A673 (cell line): ENCODE measurements around the gene MRPS35. TPM values are rescaled to one million over a fixed set of nuclear protein-coding genes. Genes with fewer than 3 reads are reported as not detected.

Source experiments
- BruUV-seq: library from RNA; stranded (reverse); fragments of 400-500 nt; replicated peaks from 2 replicates; lab custom pipeline; 2021; lab: Mats Ljungman, UMichigan
- CTCF ChIA-PET: fragments of 300-600 bp; sonication (Branson Sonifier 250); formaldehyde crosslinking; loops from one replicate; lab custom pipeline; 2022; ENCODE audit warnings: antibody characterized with exemption; lab: Charles Lee
- POLR2A ChIA-PET: fragments of 300-600 bp; sonication (Branson Sonifier 250); formaldehyde crosslinking; loops from one replicate; lab custom pipeline; 2022; ENCODE audit warnings: antibody characterized with exemption; ENCODE audit not compliant: low non-redundant PET; lab: Charles Lee
- DNase-seq: peaks from one replicate; pipeline ENCODE4 v3.0.0-alpha.2; 2015; ENCODE audit warnings: low spot score
- H3K27ac ChIP-seq: fragments of 200-600 bp; sonication (generic); 2 replicates; pipeline ENCODE4 v1.5.1; 2016; ENCODE audit warnings: mixed run types, low read depth, mild to moderate bottlenecking, mixed read lengths, antibody characterized with exemption, low read length; ENCODE audit not compliant: poor library complexity, severe bottlenecking
- H3K27me3 ChIP-seq: fragments of 200-600 bp; sonication (generic); replicated peaks from 2 replicates; pipeline ENCODE4 v1.6.1; 2017; ENCODE audit warnings: mixed run types, low read depth, mild to moderate bottlenecking, mixed read lengths, antibody characterized with exemption, low read length; ENCODE audit not compliant: insufficient read depth, poor library complexity
- H3K36me3 ChIP-seq: fragments of 200-600 bp; sonication (generic); 2 replicates; pipeline ENCODE4 v1.6.1; 2016; ENCODE audit warnings: mixed run types, mild to moderate bottlenecking, mixed read lengths, antibody characterized with exemption, low read length; ENCODE audit not compliant: insufficient read depth, poor library complexity, severe bottlenecking
- H3K4me1 ChIP-seq: fragments of 200-600 bp; sonication (generic); 2 replicates; pipeline ENCODE4 v1.6.1; 2017; ENCODE audit warnings: mixed run types, mild to moderate bottlenecking, mixed read lengths, antibody characterized with exemption, low read length; ENCODE audit not compliant: insufficient read depth, poor library complexity, severe bottlenecking
- H3K4me3 ChIP-seq: fragments of 200-600 bp; sonication (generic); 2 replicates; pipeline ENCODE4 v1.5.1; 2016; ENCODE audit warnings: low read depth, mixed run types, mild to moderate bottlenecking, mixed read lengths, low read length; ENCODE audit not compliant: poor library complexity, severe bottlenecking
- H3K9me3 ChIP-seq: fragments of 200-600 bp; sonication (generic); 2 replicates; pipeline ENCODE4 v1.6.1; 2016; ENCODE audit warnings: mixed run types, low read depth, mild to moderate bottlenecking, mixed read lengths, antibody characterized with exemption, low read length; ENCODE audit not compliant: poor library complexity, severe bottlenecking
- CTCF ChIP-seq: fragments of 300-800, 200-600 bp; sonication (generic); conservative IDR thresholded peaks from 2 replicates; pipeline ENCODE4 v1.5.1; 2017; ENCODE audit warnings: low read depth, mild to moderate bottlenecking, antibody characterized with exemption, low read length, moderate library complexity, mixed read lengths
- EZH2 ChIP-seq: fragments of 200-600 bp; sonication (generic); IDR thresholded peaks from 2 replicates; pipeline ENCODE4 v1.6.1; 2017; ENCODE audit warnings: borderline replicate concordance, low read depth, mild to moderate bottlenecking, mixed read lengths, antibody characterized with exemption, low read length; ENCODE audit not compliant: poor library complexity, severe bottlenecking
- intact Hi-C: fragments of 100-400 bp; cut with micrococcal nuclease; formaldehyde crosslinking; loops from one replicate; pipeline ENCODE4 v1.10.0; 2022; ENCODE audit not compliant: unreplicated experiment
- total RNA-seq: library from RNA; stranded (reverse); gene quantifications from 2 replicates; pipeline ENCODE4 v1.2.3, GENCODE V29; 2021

The MRPS35 gene
- total RNA-seq, 1 experiment from 2014 or later, result 65.9 TPM

GRCh38 chr12:27796128-27796527 is 85.5 kb downstream of the MRPS35 start:
- no peak overlapping the region for H3K4me3 ChIP-seq
- no peaks in the 10 kb centered on the region for H3K4me1 ChIP-seq
- peaks cover 56% of the 10 kb centered on the region for H3K36me3 ChIP-seq
- no peak for DNase-seq
- no peaks in the 10 kb centered on the region for H3K27me3 ChIP-seq
- no peak overlapping the region for H3K27ac ChIP-seq
- no TSS peak for BruUV-seq
- ChIA-PET CTCF (no interaction called here), POLR2A (no interaction called here)
- intact Hi-C loops, result no loop called here
- TF ChIP-seq EZH2, result no peak
- no peak for TF ChIP-seq CTCF
- no peaks in the 10 kb centered on the region for H3K9me3 ChIP-seq

GRCh38 chr12:27797301-27798025 is 86.8 kb downstream of the MRPS35 start:
- Histone ChIP-seq H3K27me3 (no peaks in the 10 kb centered on the region), H3K36me3 (peaks cover 56% of the 10 kb centered on the region), H3K4me1 (no peaks in the 10 kb centered on the region), H3K27ac (no peak overlapping the region), H3K4me3 (no peak overlapping the region), H3K9me3 (no peaks in the 10 kb centered on the region)
- no peak for TF ChIP-seq CTCF
- TF ChIP-seq EZH2, result no peak
- POLR2A ChIA-PET, result no interaction called here
- no peak for DNase-seq
- no TSS peak for BruUV-seq
- CTCF ChIA-PET, result no interaction called here
- intact Hi-C loops, result no loop called here

GRCh38 chr12:27800819-27801218 is 90.2 kb downstream of the MRPS35 start:
- no peaks in the 10 kb centered on the region for H3K9me3 ChIP-seq
- ChIA-PET CTCF (no interaction called here), POLR2A (no interaction called here)

More at GRCh38 chr12:27800819-27801218, 90.2 kb downstream of the MRPS35 start:
- Histone ChIP-seq H3K27ac (no peak overlapping the region), H3K4me3 (no peak overlapping the region), H3K36me3 (peaks cover 31% of the 10 kb centered on the region), H3K4me1 (no peaks in the 10 kb centered on the region), H3K27me3 (no peaks in the 10 kb centered on the region)
- DNase-seq, result no peak
- intact Hi-C loops, result no loop called here
- TF ChIP-seq CTCF (no peak), EZH2 (no peak)
- no TSS peak for BruUV-seq
